HepG2 (cell line): ENCODE measurements around the gene HS6ST1. TPM values are rescaled to one million over a fixed set of nuclear protein-coding genes. Genes with fewer than 3 reads are reported as not detected.

Experiments
- ATAC-seq: fragments of 200-7000 bp; cut with Tn5 transposase; 3 replicates; pipeline ENCODE4 v1.9.1; 2020; ENCODE audit warnings: mild to moderate bottlenecking, moderate library complexity
- BruUV-seq: library from RNA; stranded (reverse); fragments of 400-500 nt; replicated peaks from 2 replicates; lab custom pipeline; 2021; lab: Mats Ljungman, UMichigan
- CTCF ChIA-PET: fragments of 300-600 bp; formaldehyde crosslinking; extraction: SDS; loops from one replicate; lab custom pipeline; 2021; ENCODE audit warnings: low total read pairs, inconsistent platforms, low intra/inter-chr PET ratio; lab: Yijun Ruan, JAX
- POLR2A ChIA-PET: fragments of 350-600 bp; sonication (Branson Sonifier 250); formaldehyde crosslinking; loops from one replicate; lab custom pipeline; 2020; ENCODE audit warnings: antibody characterized with exemption, inconsistent platforms; lab: Yijun Ruan, JAX
- DNase-seq: peaks from one replicate; pipeline ENCODE4 v3.0.0-alpha.2; 2015; ENCODE audit warnings: low spot score
- FAIRE-seq: peaks from 3 replicates; lab custom pipeline; 2011; peaks lifted over from hg19 to GRCh38; lab: Jason Lieb, UNC
- H2AFZ ChIP-seq: one replicate; pipeline ENCODE4 v1.6.1; 2011; ENCODE audit warnings: low read length, inconsistent platforms
- H3K27ac ChIP-seq: fragments of 300-600 bp; 3 replicates; pipeline ENCODE4 v1.8.0; 2011; ENCODE audit warnings: mixed run types, mild to moderate bottlenecking, mixed read lengths, low read length, inconsistent platforms; ENCODE audit not compliant: insufficient read depth; ENCODE audit errors: extremely low read length
- H3K27me3 ChIP-seq, 2 experiments: fragments of 200-600 bp in 1 of 2; 2 replicates in 1 of 2; 3 replicates in 1 of 2; pipeline versions ENCODE4 v1.6.0 to v1.8.0; 2011; ENCODE audit warnings: low read length in 2 of 2, mild to moderate bottlenecking in 2 of 2, moderate library complexity in 2 of 2, inconsistent platforms in 1 of 2; ENCODE audit not compliant: insufficient read depth in 2 of 2, control insufficient read depth in 1 of 2
- H3K36me3 ChIP-seq, 2 experiments: fragments of 200-600 bp in 1 of 2; replicated peaks in 1 of 2; 2 replicates in 1 of 2; 3 replicates in 1 of 2; pipeline versions ENCODE4 v1.5.1 to v1.8.0; 2011; ENCODE audit warnings: low read length in 2 of 2, inconsistent platforms in 1 of 2; ENCODE audit not compliant: insufficient read depth in 2 of 2, control insufficient read depth in 1 of 2
- H3K4me1 ChIP-seq: 2 replicates; pipeline ENCODE4 v1.5.1; 2012; ENCODE audit warnings: low read length, inconsistent platforms; ENCODE audit not compliant: insufficient read depth
- H3K4me2 ChIP-seq: 2 replicates; pipeline ENCODE4 v1.6.0; 2011; ENCODE audit warnings: low read depth, low read length, inconsistent platforms
- H3K4me3 ChIP-seq, 3 experiments: fragments of 200-600 bp in 1 of 3; sonication (generic), shearing (Covaris generic) in 1 of 3; replicated peaks in 1 of 3; 2 replicates each; pipeline ENCODE4 v1.5.1; 2011 to 2016; ENCODE audit warnings: low read length in 3 of 3, inconsistent platforms in 2 of 3, low read depth in 2 of 3, mild to moderate bottlenecking in 2 of 3, control low read depth in 1 of 3, mixed read lengths in 1 of 3; ENCODE audit not compliant: insufficient read depth in 1 of 3
- H3K79me2 ChIP-seq: one replicate; pipeline ENCODE4 v1.6.1; 2011; ENCODE audit warnings: low read length, inconsistent platforms; ENCODE audit not compliant: insufficient read depth
- H3K9ac ChIP-seq: 2 replicates; pipeline ENCODE4 v1.6.0; 2011; ENCODE audit warnings: mild to moderate bottlenecking, low read depth, low read length, inconsistent platforms; ENCODE audit not compliant: insufficient read depth
- H3K9me3 ChIP-seq: 2 replicates; pipeline ENCODE4 v1.5.1; 2012; ENCODE audit warnings: mild to moderate bottlenecking, low read length
- H4K20me1 ChIP-seq: 2 replicates; pipeline ENCODE4 v1.6.0; 2011; ENCODE audit warnings: inconsistent platforms, mild to moderate bottlenecking, low read length, moderate library complexity; ENCODE audit not compliant: insufficient read depth
- BRCA1 ChIP-seq: sonication (generic); formaldehyde crosslinking; IDR thresholded peaks from 2 replicates; pipeline ENCODE4 v1.4.0; 2020; ENCODE audit warnings: missing genetic modification reagents
- DNMT1 ChIP-seq: sonication (generic); formaldehyde crosslinking; IDR thresholded peaks from 2 replicates; pipeline ENCODE4 v1.5.1; 2020; ENCODE audit warnings: mild to moderate bottlenecking, missing genetic modification reagents
- DZIP1 ChIP-seq: sonication (generic); formaldehyde crosslinking; IDR thresholded peaks from 2 replicates; pipeline ENCODE4 v1.5.0; 2020; ENCODE audit warnings: mild to moderate bottlenecking, missing genetic modification reagents
- ELF1 ChIP-seq: sonication (generic); formaldehyde crosslinking; IDR thresholded peaks from 2 replicates; pipeline ENCODE4 v1.4.0; 2020; ENCODE audit warnings: missing genetic modification reagents
- HDAC1 ChIP-seq: sonication (generic); formaldehyde crosslinking; IDR thresholded peaks from 2 replicates; pipeline ENCODE4 v1.5.1; 2020; ENCODE audit warnings: mild to moderate bottlenecking, missing genetic modification reagents
- PLSCR1 ChIP-seq: sonication (generic); formaldehyde crosslinking; IDR thresholded peaks from 2 replicates; pipeline ENCODE4 v1.5.0; 2020; ENCODE audit warnings: missing genetic modification reagents, mild to moderate bottlenecking, borderline replicate concordance
- THAP7 ChIP-seq: sonication (generic); formaldehyde crosslinking; IDR thresholded peaks from 2 replicates; pipeline ENCODE4 v1.8.1; 2023; ENCODE audit warnings: mild to moderate bottlenecking, missing genetic modification reagents
- TIGD3 ChIP-seq: sonication (generic); formaldehyde crosslinking; IDR thresholded peaks from 2 replicates; pipeline ENCODE4 v1.5.1; 2020; ENCODE audit warnings: mild to moderate bottlenecking, missing genetic modification reagents, borderline replicate concordance
- ZFP1 ChIP-seq: IDR thresholded peaks from 2 replicates; pipeline ENCODE4 v1.6.1; 2016
- ZNF362 ChIP-seq: sonication (generic); formaldehyde crosslinking; IDR thresholded peaks from 2 replicates; pipeline ENCODE4 v1.4.0; 2020; ENCODE audit warnings: missing genetic modification reagents, mild to moderate bottlenecking, borderline replicate concordance
- ZNF430 ChIP-seq: sonication (generic); formaldehyde crosslinking; IDR thresholded peaks from 2 replicates; pipeline ENCODE4 v1.9.0; 2021; ENCODE audit warnings: mild to moderate bottlenecking, missing genetic modification reagents
- ZNF513 ChIP-seq: sonication (generic); formaldehyde crosslinking; conservative IDR thresholded peaks from 2 replicates; pipeline ENCODE4 v1.5.0; 2020; ENCODE audit warnings: missing genetic modification reagents
- ZNF547 ChIP-seq: sonication (generic); formaldehyde crosslinking; IDR thresholded peaks from 2 replicates; pipeline ENCODE4 v1.5.1; 2020; ENCODE audit warnings: mild to moderate bottlenecking, missing genetic modification reagents
- ZNF552 ChIP-seq: sonication (generic); formaldehyde crosslinking; IDR thresholded peaks from 2 replicates; pipeline ENCODE4 v1.9.0; 2022; ENCODE audit warnings: missing genetic modification reagents, mild to moderate bottlenecking, borderline replicate concordance
- ZNF784 ChIP-seq: sonication (generic); formaldehyde crosslinking; IDR thresholded peaks from 2 replicates; pipeline ENCODE4 v1.5.1; 2020; ENCODE audit warnings: missing genetic modification reagents, mild to moderate bottlenecking, borderline replicate concordance
- WGBS: methylation state at CpG from one replicate; pipeline ENCODE4 v1.1.6; 2017; ENCODE audit warnings: low lambda C conversion rate; 5-methylcytosine and 5-hydroxymethylcytosine counted together
- in situ Hi-C: cut with HindIII; loops from 2 replicates; pipeline ENCODE4 v1.10.0; 2017; ENCODE audit warnings: low pct_unique_long_range_greater_than_20kb; ENCODE audit not compliant: extremely low pct_ligation_motif_present
- intact Hi-C: fragments of 100-400 bp; cut with micrococcal nuclease; formaldehyde crosslinking; loops from one replicate; pipeline ENCODE4 v1.10.0; 2022; ENCODE audit not compliant: unreplicated experiment
- polyA plus RNA-seq, 8 experiments: library from polyadenylated mRNA; depleted of rRNA in 3 of 8; stranded (reverse) in 7 of 8; unstranded in 1 of 8; fragments of >200 nt; fragmentation: Illumina TruSeq in 4 of 8; extraction: Trizol in 4 of 8; gene quantifications; 2 replicates each; pipeline versions ENCODE4 v1.2.1 to v1.2.3, GENCODE V29; 2011 to 2016; ENCODE audit warnings: low read depth in 4 of 8, missing spikeins in 1 of 8, mixed read lengths in 1 of 8; ENCODE audit not compliant: insufficient read depth in 1 of 8
- total RNA-seq, 5 experiments: library from RNA; depleted of rRNA; stranded (reverse); fragments of >200 nt; fragmentation: Illumina TruSeq; extraction: Trizol; gene quantifications; 2 replicates each; pipeline ENCODE4 v1.2.3, GENCODE V29; 2016; ENCODE audit warnings: low read depth in 1 of 5

HS6ST1 gene
- total and polyA plus RNA-seq, 2 of the 13 experiments (the other 11 are each of a cell fraction or from before 2014, with no cell fraction given) = 34.5 to 84.6 TPM

- no peaks in the 10 kb centered on the region for H3K9me3 ChIP-seq
- ChIA-PET CTCF (no interaction called here), POLR2A (interaction anchor here (0.8 to 2.4 kb wide), 6 partner anchors 25 to 90 kb away, joined by 3 to 11 read pairs (median 5); no protein-coding TSS in a partner anchor)
- no peak overlapping the region for H3K4me3 ChIP-seq
- H3K79me2 ChIP-seq = no peaks in the 10 kb centered on the region
- 0 out of 5 replicates have a peak, but pooled peaks cover 0 to under 1% of the 10 kb centered on the region in 2 experiments for H3K36me3 ChIP-seq
- WGBS = 46% methylated on average over 5 of the region's 5 CpGs
- H3K4me2 ChIP-seq = peak overlapping the region; percentile 30; the same call in 1 of the 2 replicates
- no peak overlapping the region for H2AFZ ChIP-seq
- intact Hi-C loops (no loop called here), in situ Hi-C loops (no loop called here)
- no peaks in the 10 kb centered on the region for H4K20me1 ChIP-seq
- DNase-seq (no peak), ATAC-seq (peak; percentile 1; the same call in 1 of the 3 replicates), FAIRE-seq (no peak)
- peaks cover 0 to under 1% of the 10 kb centered on the region in 2 experiments; a peak in 1 of 5 replicates for H3K27me3 ChIP-seq
- no peak overlapping the region for H3K9ac ChIP-seq
- H3K4me1 ChIP-seq = peaks cover 39% of the 10 kb centered on the region
- no TSS peak for BruUV-seq
- no peak overlapping the region for H3K27ac ChIP-seq
- no peak for TF ChIP-seq THAP7 (CRISPR knock-in tag)
- TF ChIP-seq ZNF430 (CRISPR knock-in tag) = no peak
- TF ChIP-seq DNMT1 = no peak
- 0 out of 2 replicates have a peak, but pooled peaks have one; percentile 39 for TF ChIP-seq ZNF784 (CRISPR knock-in tag)
- 0 out of 2 replicates have a peak, but pooled peaks have one; percentile 60 for TF ChIP-seq ZNF362 (CRISPR knock-in tag)
- no peak for TF ChIP-seq ZFP1 (CRISPR knock-in tag)
- no peak for TF ChIP-seq HDAC1
- no peak for TF ChIP-seq ZNF552
- no peak for TF ChIP-seq ZNF513 (CRISPR knock-in tag)
- TF ChIP-seq TIGD3 (CRISPR knock-in tag) = no peak
- TF ChIP-seq BRCA1 = no peak
- TF ChIP-seq ZNF547 = no peak
- TF ChIP-seq DZIP1 = no peak
- TF ChIP-seq ELF1 (CRISPR knock-in tag) = no peak
- no peak for TF ChIP-seq PLSCR1 (CRISPR knock-in tag)
These were observed 59.1 kb downstream of the HS6ST1 start for GRCh38 chr2:128259585-128259984.
